HG02798 (cell line): ENCODE results near the gene RFPL2.
"Not testable (repeated sequence)": the region's sequence is repeated elsewhere in the genome, so short reads cannot be mapped to it uniquely, and the experiment has no call there.

Source experiments
- ATAC-seq: cut with Tn5 transposase; IDR thresholded peaks from one replicate; pipeline ENCODE4 v1.9.1; 2021; ENCODE audit warnings: mild to moderate bottlenecking; ENCODE audit not compliant: unreplicated experiment, poor library complexity

The RFPL2 gene

GRCh38 chr22:32206774-32207758, 2.2 kb upstream of the RFPL2 start:
- no peak for ATAC-seq

DNA sequence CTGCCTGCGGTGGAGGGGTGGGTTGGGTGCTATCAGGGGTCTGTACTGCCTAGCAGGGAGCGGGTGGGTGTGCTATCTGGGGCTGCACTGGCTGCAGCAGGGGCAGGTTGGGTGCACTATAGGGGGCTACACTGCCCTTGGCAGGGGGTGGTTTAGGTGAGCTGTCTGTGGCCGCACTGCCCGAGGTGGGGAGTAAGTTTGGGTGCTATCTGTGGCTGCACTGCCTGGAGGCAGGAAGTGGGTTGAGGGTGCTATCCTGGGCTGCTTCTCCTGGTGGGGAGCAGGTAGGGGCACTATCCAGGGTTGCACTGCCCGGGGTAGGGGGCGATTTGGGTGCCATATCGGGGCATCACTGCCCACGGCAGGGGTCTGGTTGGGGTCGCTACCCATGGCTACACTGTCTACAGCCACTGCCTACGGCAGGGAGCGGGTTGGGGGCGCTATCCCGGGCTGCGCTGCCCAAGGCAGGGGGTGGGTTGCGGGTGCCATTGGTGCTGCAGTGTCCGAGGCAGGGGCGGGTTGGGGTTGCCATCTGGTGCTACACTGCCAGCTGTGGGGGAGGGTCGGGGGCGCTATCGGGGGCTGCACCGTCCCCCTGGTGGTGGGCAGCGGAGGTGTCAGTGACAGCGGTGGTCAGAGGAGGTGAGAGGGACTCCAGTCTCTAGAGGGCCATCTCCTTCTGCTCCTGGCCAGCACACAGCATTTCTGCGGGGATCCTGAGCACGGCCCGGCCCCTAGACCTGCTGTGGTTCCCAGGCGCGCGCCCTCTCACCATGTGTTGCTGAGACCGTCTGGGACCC, 1.3 kb upstream of the RFPL2 start:
- no peak for ATAC-seq

- ATAC-seq = no peak
Measured at GRCh38 chr22:32204040-32204855, 625 bp downstream of the RFPL2 start.

- ATAC-seq = no peak
Measured at GRCh38 chr22:32203181-32204039, 1.5 kb downstream of the RFPL2 start.

DNA sequence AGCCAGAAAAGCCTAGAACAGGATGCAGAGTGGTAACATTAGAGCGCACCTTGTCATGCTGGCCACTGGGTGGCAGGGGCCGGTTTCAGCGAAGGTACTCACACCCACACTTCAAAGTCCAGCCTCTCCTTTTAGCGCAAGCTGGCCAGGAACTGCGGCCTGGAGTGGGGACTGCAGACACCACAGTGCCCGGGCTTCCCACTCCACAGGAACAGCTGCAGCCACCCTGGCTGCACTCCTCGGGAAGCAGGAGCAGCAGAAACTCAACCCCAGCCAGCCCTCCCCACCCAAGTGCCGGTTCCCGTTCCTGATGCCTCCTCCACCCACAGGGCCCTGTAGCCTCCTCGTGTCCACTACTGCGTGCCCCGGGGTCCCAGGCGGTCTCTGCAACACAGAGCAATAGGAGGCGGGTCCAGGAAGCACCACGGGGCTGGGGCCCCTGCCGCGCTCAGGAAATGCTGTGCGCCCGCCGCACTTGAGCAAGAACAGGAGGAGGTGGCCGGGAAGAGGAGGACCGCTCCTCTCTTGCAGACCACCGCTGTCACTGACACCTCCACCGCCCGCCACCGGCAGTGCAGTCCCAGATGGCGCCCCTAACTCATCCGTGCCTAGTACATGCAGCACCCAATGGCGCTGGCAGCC, 2.2 kb downstream of the RFPL2 start:
- no peak for ATAC-seq

GRCh38 chr22:32202161-32202538, 2.7 kb downstream of the RFPL2 start:
- no peak for ATAC-seq

- no peak for ATAC-seq
Measured at GRCh38 chr22:32200752-32201151, 4.1 kb downstream of the RFPL2 start.

- no peak for ATAC-seq
Measured at GRCh38 chr22:32199961-32200360, 4.9 kb downstream of the RFPL2 start.

GRCh38 chr22:32199341-32199740, 5.5 kb downstream of the RFPL2 start:
- no peak for ATAC-seq

- ATAC-seq = not testable (repeated sequence)
Measured at GRCh38 chr22:32197553-32198226, 7.2 kb downstream of the RFPL2 start.

GRCh38 chr22:32195900-32196299, 9.0 kb downstream of the RFPL2 start:
- not testable (repeated sequence) for ATAC-seq

GRCh38 chr22:32193346-32193745, 11.5 kb downstream of the RFPL2 start:
- not testable (repeated sequence) for ATAC-seq

DNA sequence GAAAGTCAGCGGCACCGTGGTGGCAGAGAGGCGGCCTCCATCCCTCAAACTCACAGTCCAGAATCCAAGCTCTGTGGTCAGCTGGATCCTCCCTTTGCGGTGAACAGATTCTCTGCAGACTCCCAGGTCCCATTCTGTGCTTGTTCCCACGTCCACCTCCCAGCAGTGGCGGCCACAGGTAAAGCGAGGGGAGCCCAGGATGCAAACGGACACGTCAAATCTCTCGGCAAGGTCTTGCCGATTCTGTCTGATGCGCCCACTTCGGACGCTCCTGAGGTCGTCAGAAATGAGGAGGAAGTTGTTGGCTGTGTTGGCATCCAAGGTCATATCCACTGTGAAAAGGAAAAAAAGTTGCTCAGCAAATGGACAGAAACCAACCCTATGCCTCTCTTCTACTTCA, 13.9 kb downstream of the RFPL2 start:
- not testable (repeated sequence) for ATAC-seq

DNA sequence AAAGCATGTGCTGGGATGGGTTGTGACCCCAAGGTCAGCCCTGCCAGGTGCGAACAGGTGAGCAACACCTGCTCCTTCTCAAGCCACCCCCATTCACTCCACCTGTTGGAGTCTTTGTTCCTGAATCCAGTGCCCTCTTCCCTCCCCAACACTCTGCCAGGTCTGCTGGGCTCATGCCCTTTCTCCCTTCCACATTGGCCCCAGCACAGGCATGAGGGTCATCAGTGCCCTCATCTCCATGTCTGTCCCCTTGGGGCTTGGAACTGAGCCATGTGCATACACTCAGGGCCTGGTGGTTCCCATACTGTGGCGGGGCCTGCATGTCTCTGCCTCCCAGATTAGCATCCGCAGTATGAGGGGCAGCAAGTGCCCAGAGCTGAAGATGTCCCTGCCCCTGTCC, 19.1 kb downstream of the RFPL2 start:
- ATAC-seq = no peak

DNA sequence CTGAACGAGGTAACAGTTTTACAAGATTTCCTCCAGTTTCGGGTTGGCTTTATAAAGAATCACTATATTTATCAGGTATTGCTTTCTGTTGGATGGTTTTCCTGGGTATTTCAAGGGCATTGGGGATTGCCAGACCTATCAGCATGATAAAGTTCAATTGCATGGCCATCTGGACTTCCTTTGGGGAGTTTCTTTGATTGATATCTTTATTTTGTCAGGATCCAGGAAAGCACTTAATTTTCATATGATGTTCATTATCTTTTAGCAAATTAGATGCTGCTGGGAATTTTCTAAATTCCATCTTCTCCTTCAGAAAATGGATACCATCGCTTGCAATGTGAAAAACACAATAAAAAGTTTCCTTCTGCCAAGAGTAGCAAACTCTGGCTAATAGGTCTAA, 21.2 kb downstream of the RFPL2 start:
- no peak for ATAC-seq

- ATAC-seq = no peak
Measured at GRCh38 chr22:32181043-32181442, 23.8 kb downstream of the RFPL2 start.

DNA sequence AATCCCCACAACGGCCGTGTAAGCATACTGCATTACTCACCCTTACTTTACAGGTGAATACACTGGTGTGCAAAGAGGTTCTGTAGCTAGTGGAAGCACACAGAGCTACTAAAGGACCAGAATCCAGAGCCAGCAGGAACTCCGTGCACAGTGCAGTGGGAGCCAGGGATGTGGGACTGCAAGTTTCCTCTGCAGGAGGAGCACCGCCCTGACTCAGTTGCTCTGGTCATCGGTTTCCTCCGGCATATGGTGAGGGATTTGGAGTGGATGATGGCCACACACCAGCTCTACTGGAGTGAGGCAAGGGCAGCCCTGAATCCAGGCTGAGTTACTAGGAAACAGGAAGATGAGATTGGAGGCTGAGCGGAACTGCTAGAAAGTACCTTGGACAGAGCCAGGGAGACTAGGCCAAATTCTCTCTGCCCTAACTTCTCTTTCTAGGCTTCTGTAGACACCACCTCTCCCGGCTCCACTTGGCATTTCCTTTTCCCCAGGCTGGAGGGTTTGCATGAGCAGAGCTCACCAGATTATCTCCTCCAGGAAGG, 27.6 kb downstream of the RFPL2 start:
- ATAC-seq = no peak
